K562 (cell line): ENCODE measurements around the gene RAB6B. TPM values are rescaled to one million over a fixed set of nuclear protein-coding genes. Genes with fewer than 3 reads are reported as not detected.

Source experiments
- ATAC-seq: fragments of 200-7000 bp; cut with Tn5 transposase; 3 replicates; pipeline ENCODE4 v1.9.1; 2020; ENCODE audit warnings: moderate library complexity
- BruUV-seq: library from RNA; stranded (reverse); fragments of 400-500 nt; replicated peaks from 2 replicates; lab custom pipeline; 2021; lab: Mats Ljungman, UMichigan
- CTCF ChIA-PET: fragments of 300-600 bp; formaldehyde crosslinking; extraction: SDS; loops from one replicate; lab custom pipeline; 2021; ENCODE audit warnings: low intra/inter-chr PET ratio; lab: Yijun Ruan, JAX
- POLR2A ChIA-PET: fragments of 300-600, 350-650 bp; sonication (Branson Sonifier 250); formaldehyde crosslinking; extraction: SDS; loops from one replicate; lab custom pipeline; 2021; ENCODE audit warnings: antibody characterized with exemption, inconsistent platforms; lab: Yijun Ruan, JAX
- DNase-seq, 4 experiments: peaks; one replicate each; pipeline versions ENCODE4 v3.0.0 to v3.0.0-alpha.2; 2011 to 2018; ENCODE audit warnings: low spot score in 3 of 4, mixed read lengths in 3 of 4; ENCODE audit errors: extremely low read depth in 1 of 4
- FAIRE-seq: peaks from 2 replicates; lab custom pipeline; 2011; peaks lifted over from hg19 to GRCh38; lab: Jason Lieb, UNC
- H2AFZ ChIP-seq: 2 replicates; pipeline ENCODE4 v1.6.0; 2011; ENCODE audit warnings: low read depth, low read length, control low read depth, inconsistent platforms
- H3K27ac ChIP-seq: fragments of 200-600 bp; 3 replicates; pipeline ENCODE4 v1.8.0; 2011; ENCODE audit warnings: low read depth, mild to moderate bottlenecking, control low read depth, inconsistent platforms, low read length, moderate library complexity, mixed read lengths; ENCODE audit errors: extremely low read depth
- H3K27me3 ChIP-seq, 2 experiments: fragments of 300-600 bp in 1 of 2; 2 replicates in 1 of 2; 3 replicates in 1 of 2; pipeline versions ENCODE4 v1.6.0 to v1.8.0; 2011; ENCODE audit warnings: inconsistent platforms in 2 of 2, low read length in 2 of 2, mild to moderate bottlenecking in 1 of 2, mixed read lengths in 1 of 2, moderate library complexity in 1 of 2; ENCODE audit not compliant: control insufficient read depth in 2 of 2, insufficient read depth in 2 of 2
- H3K36me3 ChIP-seq: fragments of 300-600 bp; 3 replicates; pipeline ENCODE4 v1.8.0; 2011; ENCODE audit warnings: mild to moderate bottlenecking, low read length, inconsistent platforms; ENCODE audit not compliant: control insufficient read depth, insufficient read depth
- H3K4me1 ChIP-seq, 2 experiments: fragments of 200-600 bp in 1 of 2; replicated peaks in 1 of 2; 2 replicates in 1 of 2; 3 replicates in 1 of 2; pipeline versions ENCODE4 v1.5.1 to v1.8.0; 2011; ENCODE audit warnings: inconsistent platforms in 2 of 2, low read length in 2 of 2, mild to moderate bottlenecking in 1 of 2, mixed read lengths in 1 of 2, moderate library complexity in 1 of 2; ENCODE audit not compliant: control insufficient read depth in 2 of 2, insufficient read depth in 2 of 2
- H3K4me2 ChIP-seq: 2 replicates; pipeline ENCODE4 v1.6.1; 2011; ENCODE audit warnings: low read length, control low read depth, inconsistent platforms, mixed read lengths; ENCODE audit not compliant: insufficient read depth
- H3K4me3 ChIP-seq: fragments of 200-600 bp; sonication (generic), shearing (Covaris generic); 2 replicates; pipeline ENCODE4 v1.5.1; 2016; ENCODE audit warnings: control low read depth, inconsistent platforms
- H3K79me2 ChIP-seq: fragments of 200-600 bp; 3 replicates; pipeline ENCODE4 v1.8.0; 2011; ENCODE audit warnings: low read length, inconsistent platforms; ENCODE audit not compliant: control insufficient read depth, insufficient read depth
- H3K9ac ChIP-seq, 2 experiments: 2 replicates each; pipeline versions ENCODE4 v1.6.0 to v1.6.1; 2011; ENCODE audit warnings: low read depth in 2 of 2, low read length in 2 of 2, control low read depth in 1 of 2, inconsistent platforms in 1 of 2, mild to moderate bottlenecking in 1 of 2, mixed read lengths in 1 of 2; ENCODE audit not compliant: insufficient read depth in 1 of 2
- H3K9me1 ChIP-seq: one replicate; pipeline ENCODE4 v1.6.0; 2011; ENCODE audit warnings: inconsistent platforms, mild to moderate bottlenecking, low read length, moderate library complexity; ENCODE audit not compliant: control insufficient read depth, insufficient read depth
- H3K9me3 ChIP-seq: replicated peaks from 2 replicates; pipeline ENCODE4 v1.5.1; 2011; ENCODE audit warnings: low read depth, low read length, inconsistent platforms; ENCODE audit not compliant: control insufficient read depth, insufficient read depth
- H4K20me1 ChIP-seq: replicated peaks from 2 replicates; pipeline ENCODE4 v1.6.1; 2011; ENCODE audit warnings: low read length, inconsistent platforms, mixed read lengths; ENCODE audit not compliant: control insufficient read depth, insufficient read depth
- AFF4 ChIP-seq: sonication (generic); formaldehyde crosslinking; IDR thresholded peaks from 2 replicates; pipeline ENCODE4 v1.8.0; 2023; ENCODE audit warnings: mild to moderate bottlenecking, missing genetic modification reagents
- EZH2 ChIP-seq: IDR thresholded peaks from 2 replicates; pipeline ENCODE4 v1.6.1; 2012; ENCODE audit warnings: low read depth, mild to moderate bottlenecking, inconsistent platforms, low read length, borderline replicate concordance
- GATAD2B ChIP-seq: fragments of 450-650 bp; IDR thresholded peaks from 2 replicates; pipeline ENCODE4 v1.6.1; 2017; ENCODE audit warnings: mild to moderate bottlenecking, borderline replicate concordance
- HMGN3 ChIP-seq: IDR thresholded peaks from 2 replicates; pipeline ENCODE4 v1.6.1; 2011; ENCODE audit warnings: borderline replicate concordance, low read depth, mild to moderate bottlenecking, mixed read lengths, low read length; ENCODE audit not compliant: insufficient read length; ENCODE audit errors: extremely low read depth
- JUNB ChIP-seq: fragments of 450-650 bp; formaldehyde crosslinking; conservative IDR thresholded peaks from 2 replicates; pipeline ENCODE4 v1.4.0; 2020; ENCODE audit warnings: mild to moderate bottlenecking
- MAFF ChIP-seq: IDR thresholded peaks from 2 replicates; pipeline ENCODE4 v1.6.1; 2012; ENCODE audit warnings: low read length, improper control_type of control experiment
- PRMT5 ChIP-seq: sonication (generic); formaldehyde crosslinking; IDR thresholded peaks from 2 replicates; pipeline ENCODE4 v1.5.0; 2020; ENCODE audit warnings: missing genetic modification reagents
- SFPQ ChIP-seq: fragments of 200-400 bp; formaldehyde crosslinking; IDR thresholded peaks from 2 replicates; pipeline ENCODE4 v1.6.1; 2017; ENCODE audit warnings: mild to moderate bottlenecking, low read depth, low read length, moderate library complexity
- SMARCA4 ChIP-seq: fragments of 450-650 bp; IDR thresholded peaks from 2 replicates; pipeline ENCODE4 v1.6.1; 2016
- ZBTB49 ChIP-seq: sonication (generic); formaldehyde crosslinking; IDR thresholded peaks from 2 replicates; pipeline ENCODE4 v1.8.0; 2022; ENCODE audit warnings: missing genetic modification reagents, mild to moderate bottlenecking, borderline replicate concordance
- ZNF140 ChIP-seq: fragments of 250-450 bp; sonication (Bioruptor Pico); IDR thresholded peaks from 2 replicates; pipeline ENCODE4 v1.8.0; 2021; ENCODE audit warnings: moderate library complexity, mild to moderate bottlenecking, inconsistent platforms
- ZNF253 ChIP-seq: fragments of 250-450 bp; sonication (Bioruptor Pico); conservative IDR thresholded peaks from 2 replicates; pipeline ENCODE4 v1.6.1; 2021; ENCODE audit warnings: mild to moderate bottlenecking
- ZNF57 ChIP-seq: fragments of 450-650 bp; formaldehyde crosslinking; IDR thresholded peaks from 2 replicates; pipeline ENCODE4 v1.4.0; 2020; ENCODE audit warnings: mild to moderate bottlenecking, moderate library complexity
- ZNF778 ChIP-seq: fragments of 450-650 bp; formaldehyde crosslinking; IDR thresholded peaks from 2 replicates; pipeline ENCODE4 v1.4.0; 2020; ENCODE audit warnings: mild to moderate bottlenecking, moderate library complexity
- WGBS: fragments of 100-300 bp; shearing (Covaris generic); methylation state at CpG from one replicate; pipeline ENCODE4 v1.1.6; 2016; ENCODE audit warnings: low coverage, mixed read lengths; ENCODE audit not compliant: insufficient coverage; ENCODE audit errors: missing lambda C conversion rate; 5-methylcytosine and 5-hydroxymethylcytosine counted together
- in situ Hi-C: fragments of 300-500 bp; cut with MboI; formaldehyde crosslinking; loops from 4 replicates; pipeline ENCODE4 v1.15.0; 2018; ENCODE audit warnings: inconsistent platforms, mixed read lengths
- intact Hi-C: fragments of 100-400 bp; cut with micrococcal nuclease; formaldehyde crosslinking; loops from 2 replicates; pipeline ENCODE4 v1.14.2; 2022
- polyA plus RNA-seq, 8 experiments: library from polyadenylated mRNA; depleted of rRNA in 4 of 8; stranded (reverse) in 5 of 8; unstranded in 3 of 8; fragments of >200 nt; fragmentation: Nextera tagmentation in 2 of 8; fragmentation: Illumina TruSeq in 1 of 8; extraction: Ambion mirVana in 2 of 8; extraction: Trizol in 1 of 8; gene quantifications; 2 replicates each; pipeline versions ENCODE4 v1.2.1 to v1.2.3, GENCODE V29; 2011 to 2014; ENCODE audit warnings: inconsistent platforms in 1 of 8, missing spikeins in 1 of 8
- total RNA-seq, 7 experiments: library from RNA; depleted of rRNA in 6 of 7; stranded (reverse); fragments of >200 nt in 6 of 7; fragmentation: Illumina TruSeq in 2 of 7; extraction: Trizol in 2 of 7; gene quantifications; 2 replicates each; pipeline versions ENCODE4 v1.2.1 to v1.2.3, GENCODE V29; 2011 to 2021; ENCODE audit warnings: low replicate concordance in 1 of 7

Gene RAB6B
- total and polyA plus RNA-seq, 9 of the 15 experiments (the other 6 are each of a cell fraction or from before 2014, with no cell fraction given) = 0.60 to 18.1 (median 1.5) TPM

- Histone ChIP-seq H3K27ac (no peak overlapping the region), H3K9me3 (no peaks in the 10 kb centered on the region), H2AFZ (no peak overlapping the region), H3K9me1 (no peaks in the 10 kb centered on the region), H3K4me1 (peaks cover 0 to 9% of the 10 kb centered on the region in 2 experiments; a peak in 3 of 5 replicates), H3K79me2 (0 out of 3 replicates have a peak, but pooled peaks cover 4% of the 10 kb centered on the region), H3K9ac (peak overlapping the region in 1 of 2 experiments; percentile 35; a peak in 1 of 4 replicates), H3K36me3 (no peaks in the 10 kb centered on the region; the same call in 2 of the 3 replicates), H3K4me2 (no peak overlapping the region), H3K27me3 (no peaks in the 10 kb centered on the region), H3K4me3 (no peak overlapping the region), H4K20me1 (no peaks in the 10 kb centered on the region)
- no peak for ATAC-seq
- in situ Hi-C loops = no loop called here
- BruUV-seq = no TSS peak
- intact Hi-C loops = no loop called here
- 95% methylated on average over 2 of the region's 7 CpGs for WGBS
- POLR2A ChIA-PET = interaction anchor here (1.0 to 1.1 kb wide), 2 partner anchors 9 to 33 kb away, joined by 3 to 4 read pairs; no protein-coding TSS in a partner anchor
- CTCF ChIA-PET = no interaction called here
- DNase-seq = no peak
- no peak for FAIRE-seq
- no peak for TF ChIP-seq ZNF57
- no peak for TF ChIP-seq SMARCA4
- TF ChIP-seq GATAD2B = no peak
- TF ChIP-seq ZNF140 (CRISPR knock-in tag) = no peak
- no peak for TF ChIP-seq PRMT5 (CRISPR knock-in tag)
- no peak for TF ChIP-seq AFF4 (CRISPR knock-in tag)
- TF ChIP-seq MAFF = no peak
- TF ChIP-seq ZBTB49 (CRISPR knock-in tag) = no peak
- no peak for TF ChIP-seq JUNB (CRISPR knock-in tag)
- TF ChIP-seq ZNF778 (CRISPR knock-in tag) = no peak
- TF ChIP-seq HMGN3 = no peak
- TF ChIP-seq ZNF253 (CRISPR knock-in tag) = no peak
- no peak for TF ChIP-seq SFPQ
- TF ChIP-seq EZH2 = no peak
Measured at GRCh38 chr3:133872781-133873180, 22.9 kb downstream of the RAB6B start.
